SHP77 (cell line): Measurements from ENCODE around the gene MICA.
"Not testable (repeated sequence)": the region's sequence is repeated elsewhere in the genome, so short reads cannot be mapped to it uniquely, and the experiment has no call there.

Source experiments
- DNase-seq, 2 experiments: peaks; one replicate each; lab custom pipeline; 2025; lab: John Stamatoyannopoulos, UW

Gene MICA

GRCh38 chr6:31414148-31414770 lies 10.9 kb downstream of the MICA start:
- DNase-seq = not testable (repeated sequence)

DNA sequence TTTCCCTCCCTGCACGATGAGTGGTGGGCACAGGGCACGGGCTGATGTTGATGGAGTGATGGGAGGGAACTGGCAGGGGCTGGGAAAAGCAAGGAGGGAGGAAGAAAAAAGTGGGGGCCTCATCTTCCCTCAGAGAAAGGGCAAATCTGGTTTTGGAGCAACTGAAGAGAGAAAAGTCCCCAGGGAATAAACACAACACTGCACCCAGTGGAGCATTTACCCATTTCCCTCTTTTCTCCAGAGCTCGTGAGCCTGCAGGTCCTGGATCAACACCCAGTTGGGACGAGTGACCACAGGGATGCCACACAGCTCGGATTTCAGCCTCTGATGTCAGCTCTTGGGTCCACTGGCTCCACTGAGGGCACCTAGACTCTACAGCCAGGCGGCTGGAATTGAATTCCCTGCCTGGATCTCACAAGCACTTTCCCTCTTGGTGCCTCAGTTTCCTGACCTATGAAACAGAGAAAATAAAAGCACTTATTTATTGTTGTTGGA lies 11.4 kb downstream of the MICA start:
- no peak for DNase-seq

DNA sequence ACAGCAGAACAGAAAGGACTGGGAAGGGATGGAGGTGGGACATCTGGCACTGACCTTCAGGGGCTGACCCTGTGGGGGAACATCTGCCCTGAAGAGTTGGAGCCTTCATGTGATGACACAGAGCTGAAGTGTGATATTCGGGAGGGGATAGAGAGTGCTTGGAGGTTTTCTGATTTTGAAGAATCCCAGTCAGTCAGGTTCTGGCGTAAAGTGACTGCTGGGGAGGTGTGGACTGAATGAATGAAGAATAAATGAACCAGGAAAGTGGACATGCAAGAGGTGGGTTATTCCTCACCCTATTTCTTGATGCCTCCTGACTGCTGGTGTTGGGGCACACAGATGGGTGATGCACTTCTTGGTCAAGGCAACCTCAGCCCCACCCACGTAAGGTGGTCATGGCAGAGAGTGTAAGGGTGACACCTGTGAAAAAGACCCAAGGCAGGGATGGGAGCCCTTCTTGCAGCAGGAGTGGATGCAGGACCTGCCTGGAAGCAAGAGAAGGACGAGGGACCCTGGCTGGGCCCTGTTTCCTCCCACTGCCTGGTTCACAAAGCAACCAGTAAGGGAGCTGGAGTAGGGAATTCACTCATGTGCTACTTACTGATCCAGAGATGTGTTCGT lies 13.1 kb downstream of the MICA start:
- DNase-seq = no peak

- no peak for DNase-seq
Observed at GRCh38 chr6:31418251-31418650, 14.9 kb downstream of the MICA start.

DNA sequence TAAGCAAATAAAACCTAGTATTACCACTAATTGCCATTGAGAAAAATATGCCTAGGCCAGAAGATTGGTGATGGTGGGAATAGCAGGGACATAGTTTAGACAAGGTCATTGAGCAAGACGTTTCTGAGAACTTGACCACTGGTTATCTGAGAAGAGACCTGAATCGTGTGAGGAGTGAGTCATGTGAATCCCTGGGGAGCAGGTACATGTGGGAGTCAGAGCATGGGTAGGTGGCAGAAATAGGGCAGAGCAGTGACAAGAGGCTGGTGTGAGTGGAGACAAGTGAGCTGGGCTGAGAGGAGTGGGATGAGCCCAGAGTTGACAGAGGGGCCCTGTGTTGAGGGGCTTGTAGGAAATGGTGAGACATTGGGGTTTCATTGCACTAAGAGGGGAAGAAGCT lies 16.4 kb downstream of the MICA start:
- no peak for DNase-seq

DNA sequence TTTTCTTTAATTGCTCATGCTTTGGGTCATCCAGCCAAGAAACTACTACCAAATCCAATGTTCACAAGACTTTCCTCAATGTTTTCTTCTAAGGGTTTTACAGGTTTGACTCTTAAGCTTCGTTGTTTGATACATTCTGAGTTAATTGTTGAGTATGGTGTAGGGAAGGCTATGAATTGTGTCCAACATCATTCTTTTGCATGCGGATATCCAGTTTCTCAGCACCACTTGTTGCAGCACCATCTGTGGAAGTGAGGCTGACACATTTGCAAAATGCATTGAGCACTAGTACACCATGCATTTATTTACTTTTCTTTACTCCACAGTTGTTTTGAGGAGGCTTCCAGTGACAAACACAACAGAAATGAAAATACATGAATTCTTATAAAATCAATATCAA lies 17.2 kb downstream of the MICA start:
- DNase-seq = no peak

DNA sequence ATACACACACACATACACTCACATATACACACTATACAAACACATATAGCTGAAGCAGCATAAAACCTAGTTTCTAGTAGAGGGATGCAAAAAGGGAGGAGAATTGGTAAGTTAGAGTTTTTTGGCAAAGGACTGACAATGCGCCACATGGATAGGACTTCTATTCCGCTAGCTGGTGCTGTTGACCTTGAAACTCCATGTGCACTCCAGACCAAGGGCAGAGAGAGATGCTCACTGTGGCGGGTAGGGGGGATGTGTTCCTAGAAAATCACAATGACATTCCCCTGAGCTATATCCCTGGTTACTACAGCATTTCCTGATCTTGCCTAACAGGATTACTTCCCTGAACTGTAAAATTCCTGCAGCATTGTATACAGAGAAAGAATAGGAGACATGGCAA lies 19.2 kb downstream of the MICA start:
- DNase-seq = no peak

- no peak for DNase-seq
Observed at GRCh38 chr6:31423550-31423949, 20.2 kb downstream of the MICA start.

DNA sequence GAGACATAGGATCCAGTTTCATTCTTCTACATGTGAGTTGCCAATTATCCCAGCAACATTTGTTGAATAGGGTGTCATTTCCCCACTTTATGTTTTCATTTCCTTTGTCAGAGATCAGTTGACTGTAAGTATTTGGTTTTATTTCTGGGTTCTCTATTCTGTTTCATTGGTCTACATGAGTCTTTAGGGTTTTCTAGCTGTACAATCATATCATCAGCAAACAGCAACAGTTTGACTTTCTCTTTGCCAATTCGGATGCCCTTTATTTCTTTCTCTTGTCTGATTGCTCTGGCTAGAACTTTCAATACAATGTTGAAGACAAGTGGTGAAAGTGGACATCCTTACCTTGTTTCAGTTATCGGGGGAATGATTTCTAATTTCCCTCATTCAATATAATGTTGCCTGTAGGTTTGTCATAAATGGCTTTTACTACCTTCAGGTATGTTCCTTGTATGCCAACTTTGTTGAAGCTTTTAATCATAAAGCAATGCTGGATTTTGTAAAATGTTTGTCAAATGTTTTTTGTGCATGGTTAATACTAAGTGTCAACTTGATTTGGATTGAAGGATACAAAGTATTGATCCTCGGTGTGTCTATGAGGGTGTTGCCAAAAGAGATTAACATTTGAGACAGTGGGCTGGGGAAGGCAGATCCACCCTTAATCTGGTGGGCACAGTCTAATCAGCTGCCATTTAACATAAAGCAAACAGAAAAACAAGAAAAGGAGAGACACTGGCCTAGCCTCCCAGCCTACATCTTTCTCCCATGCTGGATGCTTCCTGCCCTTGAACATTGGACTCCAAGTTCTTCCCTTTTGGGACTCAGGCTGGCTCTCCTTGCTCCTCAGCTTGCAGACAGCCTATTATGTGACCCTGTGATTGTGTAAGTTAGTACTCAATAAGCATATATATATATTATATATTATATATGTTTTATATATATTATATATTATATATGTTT lies 23.3 kb downstream of the MICA start:
- DNase-seq = no peak

GRCh38 chr6:31430449-31430848 lies 27.1 kb downstream of the MICA start:
- no peak for DNase-seq

GRCh38 chr6:31435051-31435450 lies 31.7 kb downstream of the MICA start:
- DNase-seq = not testable (repeated sequence)

DNA sequence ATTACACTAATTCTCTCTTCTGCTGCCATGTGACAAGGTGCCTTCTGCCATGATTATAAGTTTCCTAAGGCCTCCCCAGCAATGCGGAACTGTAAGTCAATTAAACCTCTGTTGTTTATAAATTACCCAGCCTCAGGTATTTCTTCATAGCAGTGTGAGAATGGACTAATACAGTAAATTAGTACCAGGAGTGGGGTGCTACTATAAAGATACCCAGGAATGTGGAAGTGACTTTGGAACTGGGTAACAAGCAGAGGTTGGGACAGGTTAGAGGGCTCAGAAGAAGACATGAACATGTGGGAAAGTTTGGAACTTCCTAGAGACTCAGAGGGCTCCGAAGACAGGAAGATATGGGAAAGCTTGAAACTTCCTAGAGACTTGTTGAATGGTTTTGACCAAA lies 34.8 kb downstream of the MICA start:
- no peak for DNase-seq

DNA sequence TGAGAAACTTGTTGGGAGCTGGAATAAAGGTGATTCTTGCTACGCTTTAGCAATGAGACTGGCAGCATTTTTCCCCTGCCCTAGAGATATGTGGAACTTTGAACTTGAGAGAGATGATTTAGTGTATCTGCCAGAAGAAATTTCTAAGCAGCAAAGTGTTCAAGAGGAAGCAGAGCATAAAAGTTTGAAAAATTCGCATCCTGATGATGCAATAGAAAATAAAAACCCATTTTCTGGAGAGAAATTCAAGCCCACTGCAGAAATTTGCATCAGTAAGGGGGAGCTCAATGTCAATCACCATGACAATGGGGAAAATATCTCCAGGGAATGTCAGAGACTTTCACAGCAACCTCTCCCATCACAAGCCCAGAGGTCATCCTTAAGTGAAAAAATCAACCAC lies 35.3 kb downstream of the MICA start:
- DNase-seq = no peak

DNA sequence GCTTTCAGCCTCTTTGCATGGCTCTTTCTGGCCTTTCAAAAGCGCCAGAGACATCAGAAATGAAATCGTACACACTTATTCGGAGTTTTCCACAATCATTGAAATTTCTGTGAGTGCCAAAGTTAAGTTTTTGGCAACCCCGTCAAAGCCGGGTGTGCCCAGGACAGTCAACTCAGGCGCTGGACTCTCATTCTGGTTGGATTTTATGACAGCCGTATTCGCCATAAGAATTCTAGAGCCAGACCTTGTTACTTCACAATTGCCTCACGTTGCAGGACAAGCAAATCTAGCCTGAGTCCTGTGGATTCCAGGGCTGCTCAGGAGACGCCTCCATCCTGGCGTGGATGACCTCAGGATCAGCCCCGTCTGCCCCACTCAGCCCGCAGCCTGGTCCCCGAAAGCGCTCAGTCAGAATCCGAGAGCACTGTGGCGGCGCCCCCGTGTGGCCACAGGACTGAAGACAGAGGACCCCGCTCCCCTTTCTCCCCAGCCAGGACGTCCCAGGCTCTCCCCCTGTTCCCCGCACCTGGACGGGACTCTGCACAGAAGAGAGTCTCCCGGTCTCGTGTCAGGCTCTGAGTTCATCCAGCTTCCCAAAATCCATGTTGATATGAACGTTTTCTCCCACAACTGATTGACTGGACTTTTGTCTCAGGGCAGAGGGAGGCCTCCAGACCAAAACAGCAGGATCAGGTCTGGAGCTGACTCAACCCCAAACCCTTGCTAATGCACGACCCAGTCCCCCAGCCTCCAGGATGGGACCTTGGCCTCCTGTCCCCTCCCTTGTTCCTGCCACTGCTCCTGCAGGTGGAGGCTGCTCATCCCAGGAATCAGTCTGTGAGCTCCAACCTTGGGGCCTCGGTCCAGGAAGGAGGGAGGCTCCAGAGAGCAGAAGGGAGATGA lies 38.2 kb downstream of the MICA start:
- peak in 1 of 2 experiments; percentile 15 for DNase-seq

DNA sequence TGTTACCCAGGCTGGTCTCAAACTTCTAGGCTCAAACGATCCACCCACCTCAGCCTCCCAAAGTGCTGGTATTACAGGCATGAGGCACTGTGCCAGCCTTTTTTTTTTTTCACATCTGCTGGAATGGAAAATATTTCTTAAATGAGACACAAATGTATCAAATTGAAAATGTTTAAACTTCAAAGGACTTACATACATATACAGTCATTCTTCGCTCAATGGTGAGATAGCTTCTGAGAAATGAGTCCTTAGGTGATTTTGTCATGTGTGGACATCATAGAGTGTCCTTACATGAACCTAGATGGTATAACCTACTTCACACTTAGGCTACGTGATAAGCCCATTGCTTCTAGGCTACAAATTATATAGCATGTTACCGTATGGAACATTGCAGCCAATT lies 43.1 kb downstream of the MICA start:
- no peak for DNase-seq

DNA sequence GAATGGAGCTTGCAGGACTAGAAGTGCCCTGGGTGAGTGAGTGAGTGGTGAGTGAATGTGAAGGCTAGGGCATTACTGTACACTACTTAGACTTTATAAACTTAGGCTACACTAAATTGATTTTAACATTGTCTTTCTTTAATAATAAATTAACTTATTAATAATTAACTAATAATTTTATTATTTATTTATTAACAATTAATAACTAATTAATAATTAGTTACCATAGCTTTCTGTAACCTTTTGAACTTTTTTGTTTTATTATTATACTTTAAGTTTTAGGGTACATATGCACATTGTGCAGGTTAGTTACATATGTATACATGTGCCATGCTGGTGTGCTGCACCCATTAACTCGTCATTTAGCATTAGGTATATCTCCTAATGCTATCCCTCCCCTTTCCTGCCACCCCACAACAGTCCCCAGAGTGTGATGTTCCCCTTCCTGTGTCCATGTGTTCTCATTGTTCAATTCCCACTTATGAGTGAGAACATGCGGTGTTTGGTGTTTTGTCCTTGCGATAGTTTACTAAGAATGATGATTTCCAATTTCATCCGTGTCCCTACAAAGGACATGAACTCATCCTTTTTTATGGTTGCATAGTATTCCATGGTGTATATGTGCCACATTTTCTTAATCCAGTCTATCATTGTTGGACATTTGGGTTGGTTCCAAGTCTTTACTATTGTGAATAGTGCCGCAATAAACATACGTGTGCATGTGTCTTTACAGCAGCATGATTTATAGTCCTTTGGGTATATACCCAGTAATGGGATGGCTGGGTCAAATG lies 43.8 kb downstream of the MICA start:
- DNase-seq = not testable (repeated sequence)

DNA sequence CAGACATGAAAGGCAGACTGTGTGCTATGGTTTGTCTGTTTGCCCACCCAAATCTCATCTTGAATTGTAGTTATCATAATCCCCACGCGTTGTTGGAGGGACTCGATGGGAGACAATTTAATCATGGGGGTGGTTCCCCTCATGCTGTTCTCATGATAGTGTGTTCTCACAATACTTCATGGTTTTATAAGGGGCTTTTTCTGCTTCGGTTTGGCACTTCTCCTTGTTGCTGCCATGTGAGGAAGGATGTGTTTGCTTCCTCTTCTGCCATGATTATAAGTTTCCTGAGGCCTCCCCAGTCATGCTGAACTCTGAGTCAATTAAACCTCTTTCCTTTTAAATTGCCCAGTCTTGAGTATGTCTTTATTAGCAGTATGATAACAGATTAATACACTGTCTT lies 47.4 kb downstream of the MICA start:
- DNase-seq = no peak

GRCh38 chr6:31452859-31453258 lies 49.5 kb downstream of the MICA start:
- no peak for DNase-seq

- no peak for DNase-seq
Observed at GRCh38 chr6:31453259-31453658, 49.9 kb downstream of the MICA start.

DNA sequence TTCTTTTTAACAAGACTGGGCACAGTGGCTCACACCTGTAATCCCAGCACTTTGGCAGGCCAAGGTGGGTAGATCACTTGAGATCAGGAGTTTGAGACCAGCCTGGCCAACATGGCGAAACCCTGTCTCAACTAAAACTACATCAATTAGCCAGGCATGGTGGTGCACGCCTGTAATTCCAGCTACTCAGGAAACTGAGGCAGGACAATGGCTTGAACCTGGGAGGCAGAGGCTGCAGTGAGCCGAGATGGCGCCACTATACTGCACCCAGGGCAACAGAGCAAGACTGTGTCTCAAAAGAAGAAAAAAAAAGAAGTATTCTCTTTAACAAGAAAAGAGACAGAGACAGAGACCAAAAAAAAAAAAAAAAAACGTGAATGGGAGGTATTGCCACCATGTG lies 56.5 kb downstream of the MICA start:
- DNase-seq = not testable (repeated sequence)
